Mononuclear cell (primary cell): Measurements from ENCODE around the gene PTGER1. TPM values are rescaled to one million over a fixed set of nuclear protein-coding genes. Genes with fewer than 3 reads are reported as not detected.
"Not testable (repeated sequence)": the region's sequence is repeated elsewhere in the genome, so short reads cannot be mapped to it uniquely, and the experiment has no call there.

ENCODE experiments used
- H3K27me3 ChIP-seq: 2 replicates; pipeline ENCODE4 v1.6.0; 2011; ENCODE audit warnings: low read length, control low read depth; ENCODE audit not compliant: insufficient read depth
- H3K4me1 ChIP-seq: 2 replicates; pipeline ENCODE4 v1.5.1; 2011; ENCODE audit warnings: mild to moderate bottlenecking, low read length, control low read depth; ENCODE audit not compliant: insufficient read depth
- H3K4me3 ChIP-seq: 2 replicates; pipeline ENCODE4 v1.5.1; 2011; ENCODE audit warnings: mild to moderate bottlenecking, low read length, moderate library complexity
- H3K9me3 ChIP-seq: 2 replicates; pipeline ENCODE4 v1.5.1; 2011; ENCODE audit warnings: low read depth, mild to moderate bottlenecking, control low read depth, low read length
- total RNA-seq: library from RNA; depleted of rRNA; stranded (reverse); fragments of >200 nt; gene quantifications from one replicate; pipeline ENCODE4 v1.2.3, GENCODE V29; 2012

Gene PTGER1
- total RNA-seq, 1 donor, result not detected

DNA sequence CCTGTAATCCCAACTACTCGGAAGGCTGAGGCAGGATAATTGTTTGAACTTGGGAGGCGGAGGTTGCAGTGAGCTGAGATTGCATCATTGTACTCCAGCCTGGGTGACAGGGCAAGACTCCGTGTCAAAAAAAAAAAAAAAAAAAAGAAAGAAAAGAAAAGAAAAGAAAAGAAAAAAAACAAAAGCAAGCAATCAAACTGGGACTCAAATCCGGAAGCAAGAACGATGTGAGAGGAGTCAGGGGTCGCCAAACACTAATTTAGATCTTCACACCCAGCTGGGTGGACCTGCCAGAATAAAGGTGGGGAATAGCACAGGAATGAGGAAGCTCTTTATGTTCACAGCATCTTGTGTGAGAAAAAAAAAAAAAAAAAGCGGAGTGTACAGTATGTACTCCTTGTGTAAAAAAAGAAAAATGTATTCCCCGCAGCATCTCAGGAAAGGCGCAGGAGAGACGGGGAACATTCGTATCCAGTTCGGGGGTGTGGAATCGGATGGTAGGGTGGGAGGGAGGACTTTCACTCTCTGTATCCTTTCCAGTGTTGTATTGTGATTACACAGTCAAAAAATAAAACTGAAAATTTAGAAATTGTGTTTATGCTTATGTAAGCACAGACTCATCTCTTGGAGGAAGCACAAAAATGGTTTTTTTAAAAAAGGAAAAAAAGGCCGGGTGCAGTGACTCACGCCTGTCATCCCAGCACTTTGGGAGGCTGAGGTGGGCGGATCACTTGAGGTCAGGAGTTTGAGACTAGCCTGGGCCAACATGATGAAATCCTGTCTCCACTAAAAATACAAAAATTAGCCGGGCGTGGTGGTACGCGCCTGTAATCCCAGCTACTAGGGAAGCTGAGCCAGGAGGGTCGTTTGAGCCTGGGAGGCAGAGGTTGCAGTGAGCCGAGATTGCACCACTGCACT is 35.4 kb upstream of the PTGER1 start:
- Histone ChIP-seq H3K4me1 (peaks cover 64% of the 10 kb centered on the region), H3K9me3 (no peaks in the 10 kb centered on the region), H3K27me3 (no peaks in the 10 kb centered on the region), H3K4me3 (no peak overlapping the region)

DNA sequence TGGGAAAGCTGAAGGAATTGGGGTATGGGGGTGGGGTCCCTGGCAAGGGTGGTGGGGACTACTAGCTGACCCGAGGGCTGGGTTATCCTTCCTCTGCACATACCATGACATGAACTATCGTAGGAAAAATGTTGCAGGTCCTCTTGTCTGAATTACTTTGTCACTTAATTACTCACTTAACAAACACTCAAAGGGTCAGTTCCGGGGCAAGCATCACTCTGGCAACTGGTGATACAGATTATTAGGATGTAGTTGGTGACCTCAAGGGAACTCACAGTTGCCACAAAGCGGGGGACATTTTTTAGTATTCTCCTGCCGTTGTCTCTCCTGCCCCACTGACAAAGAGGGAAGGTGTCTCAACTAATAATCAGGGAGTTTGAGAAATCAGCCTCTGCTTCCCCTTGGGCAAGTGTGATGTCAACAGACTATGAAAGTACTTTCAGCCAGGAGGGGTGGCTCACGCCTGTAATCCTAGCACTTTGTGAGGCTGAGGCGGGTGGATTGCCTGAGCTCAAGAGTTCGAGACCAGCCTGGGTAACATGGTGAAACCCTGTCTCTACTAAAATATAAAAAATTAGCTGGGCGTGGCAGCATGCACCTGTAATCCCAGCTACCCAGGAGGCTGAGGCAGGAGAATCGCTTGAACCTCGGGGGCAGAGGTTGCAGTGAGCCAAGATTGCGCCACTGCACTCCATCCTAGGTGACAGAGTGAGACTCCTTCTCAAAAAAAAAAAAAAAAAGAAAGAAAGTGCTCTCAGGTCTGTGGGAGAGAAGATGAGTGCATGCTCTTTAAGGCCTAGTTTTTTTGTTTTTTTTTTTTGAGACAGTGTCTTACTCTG is 32.8 kb upstream of the PTGER1 start:
- H3K4me3 ChIP-seq, result no peak overlapping the region
- no peaks in the 10 kb centered on the region for H3K9me3 ChIP-seq
- no peaks in the 10 kb centered on the region for H3K27me3 ChIP-seq
- peaks cover 65% of the 10 kb centered on the region for H3K4me1 ChIP-seq

DNA sequence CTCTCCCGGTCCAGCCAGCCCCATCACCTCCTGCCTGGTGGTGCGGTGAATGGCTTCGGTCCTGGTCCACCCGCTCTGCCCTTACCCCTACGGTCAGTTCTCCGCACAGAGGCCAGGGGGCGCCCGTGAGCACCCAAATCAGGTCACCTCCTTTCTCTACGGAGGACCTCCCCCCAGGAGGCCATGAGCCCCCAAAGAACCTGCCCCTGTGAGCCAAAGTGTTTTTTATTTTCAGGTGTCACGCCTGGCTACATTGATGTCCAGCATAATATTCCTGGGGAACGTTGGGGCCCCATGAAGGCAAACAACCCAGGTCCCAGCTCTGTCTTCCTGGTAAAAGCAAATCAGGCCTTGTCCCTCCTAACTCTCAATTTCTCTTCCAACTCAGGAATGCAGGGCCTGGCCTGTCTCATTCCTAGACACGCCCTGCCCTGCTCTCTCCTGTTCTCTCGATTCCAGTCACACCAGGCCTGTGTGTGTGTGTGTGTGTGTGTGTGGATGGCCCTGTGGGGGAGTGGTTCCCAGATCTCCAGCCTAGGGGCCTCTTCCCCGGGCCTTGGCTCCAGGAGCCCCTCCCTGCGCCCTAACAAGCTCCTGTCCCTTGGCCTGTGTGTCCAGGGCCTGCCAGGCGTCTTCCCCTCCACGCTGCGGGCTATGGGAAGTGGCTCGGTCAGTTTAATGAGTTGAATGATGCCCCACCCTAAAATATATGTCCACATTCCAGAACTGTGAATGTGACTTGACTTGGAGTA is 30.5 kb upstream of the PTGER1 start:
- Histone ChIP-seq H3K9me3 (no peaks in the 10 kb centered on the region), H3K4me1 (peaks cover 55% of the 10 kb centered on the region), H3K27me3 (no peaks in the 10 kb centered on the region), H3K4me3 (no peak overlapping the region)

DNA sequence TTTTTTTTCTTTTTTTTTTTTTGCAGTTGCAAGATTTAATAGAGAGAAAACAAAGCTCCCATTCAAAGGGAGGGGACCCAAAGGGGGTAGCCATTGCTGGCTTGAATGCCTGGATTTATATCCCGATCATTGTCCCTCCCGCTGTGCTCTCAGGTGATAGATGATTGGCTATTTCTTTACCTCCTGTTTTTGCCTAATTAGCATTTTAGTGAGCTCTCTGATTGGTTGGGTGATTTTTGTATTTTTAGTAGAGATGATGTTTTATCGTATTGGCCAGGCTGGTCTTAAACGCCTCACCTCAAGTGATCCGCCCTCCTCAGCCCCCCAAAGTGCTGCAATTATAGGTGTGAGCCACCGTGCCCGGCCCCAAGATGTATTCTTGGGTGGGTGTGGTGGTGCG is 29.4 kb upstream of the PTGER1 start:
- not testable (repeated sequence) for H3K27me3 ChIP-seq, H3K9me3 ChIP-seq, H3K4me3 ChIP-seq
- peaks cover 44% of the 10 kb centered on the region for H3K4me1 ChIP-seq

DNA sequence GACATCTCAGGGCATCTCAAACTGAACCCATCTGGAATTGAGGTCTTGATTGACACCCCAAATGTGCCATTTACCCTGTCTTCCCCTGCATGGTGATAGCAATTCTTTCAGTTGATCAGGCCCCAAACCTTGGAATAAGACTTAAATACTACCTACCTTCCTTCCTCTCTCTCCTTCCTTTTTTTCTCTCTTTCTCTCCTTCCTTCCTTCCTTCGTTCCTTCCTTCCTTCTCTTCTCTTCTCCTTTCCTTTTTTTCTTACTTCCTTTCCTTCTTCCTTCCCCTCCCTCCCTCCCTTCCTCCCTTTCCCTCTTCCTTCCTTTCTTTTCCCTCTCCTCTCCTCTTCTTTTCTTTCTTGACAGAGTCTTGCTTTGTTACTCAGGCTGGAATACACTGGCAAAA is 28.1 kb upstream of the PTGER1 start:
- Histone ChIP-seq H3K27me3 (no peaks in the 10 kb centered on the region), H3K9me3 (no peaks in the 10 kb centered on the region), H3K4me1 (peaks cover 31% of the 10 kb centered on the region), H3K4me3 (no peak overlapping the region)

DNA sequence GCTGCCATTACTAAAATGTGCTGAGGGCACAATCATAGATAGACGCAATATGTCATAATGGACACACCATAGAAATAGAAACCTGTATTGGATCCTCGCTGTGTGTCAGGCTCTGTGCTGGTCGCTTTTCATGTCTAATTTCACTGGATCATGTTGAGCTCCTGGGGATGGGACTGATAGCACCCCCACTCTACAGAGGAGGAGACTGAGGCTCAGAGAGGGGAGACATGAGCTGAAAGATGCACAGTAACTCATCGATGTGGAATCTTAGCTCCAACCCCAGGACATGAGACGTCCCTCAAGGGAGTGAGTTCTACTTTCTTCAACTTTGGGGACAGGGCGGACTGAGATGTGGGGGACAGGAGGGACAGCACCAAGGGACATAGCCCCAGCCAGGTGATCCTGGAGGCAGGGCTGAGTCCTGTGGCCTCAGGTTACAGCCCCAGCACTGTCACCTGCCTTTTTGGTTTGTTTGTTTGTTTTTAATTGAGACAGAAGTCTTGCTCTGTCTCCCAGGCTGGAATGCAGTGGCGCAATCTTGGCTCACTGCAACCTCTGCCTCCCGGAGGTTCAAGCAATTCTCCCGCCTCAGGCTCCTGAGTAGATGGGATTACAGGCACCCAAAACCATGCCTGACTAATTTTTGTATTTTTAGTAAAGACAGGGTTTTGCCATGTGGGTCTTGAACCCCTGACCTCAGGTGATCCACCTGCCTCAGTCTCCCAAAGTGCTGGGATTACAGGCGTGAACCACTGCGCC is 27.4 kb upstream of the PTGER1 start:
- H3K27me3 ChIP-seq, result no peaks in the 10 kb centered on the region
- no peak overlapping the region for H3K4me3 ChIP-seq
- no peaks in the 10 kb centered on the region for H3K9me3 ChIP-seq
- peaks cover 26% of the 10 kb centered on the region for H3K4me1 ChIP-seq

DNA sequence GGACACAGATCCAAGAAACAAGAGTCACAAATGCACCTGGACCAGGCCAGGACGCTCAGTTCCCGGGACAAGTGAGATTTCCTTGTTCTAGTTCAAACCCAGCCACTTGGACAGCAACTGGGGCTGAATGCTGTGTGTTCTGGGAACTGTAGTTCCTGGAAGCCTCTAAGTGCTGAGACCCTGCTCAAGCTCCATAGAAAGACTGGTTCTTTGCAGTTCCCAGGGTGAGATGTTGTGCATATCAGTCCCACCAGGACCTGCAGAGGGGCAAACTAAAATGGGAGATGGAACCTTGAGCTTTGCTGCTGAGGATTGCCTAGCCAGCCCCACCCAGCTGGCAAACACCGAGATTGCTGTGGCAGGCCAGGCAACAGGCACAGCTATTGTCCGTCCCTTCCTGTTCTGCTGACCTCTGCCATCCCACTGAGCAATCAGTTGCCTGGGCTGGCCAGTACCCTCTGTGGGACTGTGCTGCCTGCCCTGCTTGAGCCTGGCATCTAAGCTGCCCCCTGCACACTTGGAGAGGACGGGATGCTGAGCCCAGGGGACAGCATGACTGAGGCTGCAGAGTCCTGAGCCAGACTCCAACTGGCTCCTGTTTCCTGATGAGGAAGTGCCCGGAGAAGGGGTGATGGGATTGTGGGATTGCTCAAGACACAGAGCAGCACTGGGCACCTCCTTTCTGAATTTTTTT is 22.2 kb upstream of the PTGER1 start:
- Histone ChIP-seq H3K4me3 (no peak overlapping the region), H3K4me1 (peaks cover 24% of the 10 kb centered on the region), H3K9me3 (no peaks in the 10 kb centered on the region), H3K27me3 (no peaks in the 10 kb centered on the region)

DNA sequence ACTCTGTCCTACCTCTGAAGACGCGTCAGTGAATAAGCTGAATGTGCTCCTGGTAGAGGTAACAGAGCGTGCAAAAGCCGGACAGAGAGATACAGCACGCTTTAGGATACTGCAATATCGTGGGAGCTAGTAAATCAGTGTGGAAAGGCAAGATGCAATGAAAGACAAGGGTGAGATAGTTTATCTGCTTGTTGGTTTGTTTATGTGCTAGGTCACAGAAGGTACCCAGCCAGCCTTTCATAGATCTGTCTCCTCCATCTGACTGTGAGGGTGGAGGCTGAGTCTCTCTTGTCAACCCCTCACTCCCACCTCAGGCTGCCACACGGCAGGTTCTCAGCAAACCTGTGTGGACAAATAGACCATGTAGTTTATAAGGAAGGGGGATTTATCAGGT is 21.7 kb upstream of the PTGER1 start:
- Histone ChIP-seq H3K4me3 (no peak overlapping the region), H3K4me1 (peaks cover 24% of the 10 kb centered on the region), H3K9me3 (no peaks in the 10 kb centered on the region), H3K27me3 (no peaks in the 10 kb centered on the region)

DNA sequence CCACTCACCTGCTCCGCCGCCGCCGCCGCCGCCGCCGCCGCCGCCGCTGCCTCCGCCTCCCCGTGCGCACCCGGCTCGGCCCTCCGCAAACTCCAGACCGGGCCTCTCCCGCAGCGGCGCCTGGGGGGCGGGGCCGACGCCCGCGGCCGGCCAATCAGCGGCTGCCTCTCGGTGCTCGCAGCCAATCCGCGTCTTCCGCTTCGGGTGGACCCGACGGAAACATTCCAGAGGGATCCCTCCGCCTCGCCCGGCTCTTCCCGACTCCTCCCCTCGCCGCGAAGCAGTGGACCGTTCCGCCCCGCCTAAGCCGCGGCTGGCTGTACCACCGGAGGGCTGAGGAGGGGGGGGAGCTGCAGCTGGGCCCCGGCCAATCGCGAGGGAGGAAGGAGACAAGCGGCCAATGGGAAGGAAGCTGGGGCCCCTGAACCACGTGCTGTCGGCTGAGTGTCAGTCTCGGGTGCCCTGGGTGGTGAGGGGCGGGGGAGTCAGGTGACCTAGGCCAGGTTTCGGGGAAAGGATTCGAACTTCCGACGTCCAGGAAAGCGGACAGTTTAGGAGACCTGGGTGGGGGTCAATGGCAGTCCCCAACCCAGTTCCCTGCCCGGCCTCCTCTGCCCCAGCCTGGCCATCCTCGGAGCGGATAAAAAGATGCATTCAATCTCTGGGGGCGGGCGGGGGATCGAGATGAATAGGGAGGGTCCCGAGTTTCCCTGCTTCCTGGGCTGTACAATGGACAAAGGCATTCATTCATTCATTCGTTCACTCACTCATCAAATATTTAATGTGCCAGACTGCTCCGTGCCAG is 21.1 kb upstream of the PTGER1 start, which contains the start of gene GIPC1:
Gene GIPC1, minus strand, starts transcription at position 99 of the 805 bp plus-strand sequence. CDS start 13,151 bp downstream, outside the sequence.
- H3K4me1 ChIP-seq, result peaks cover 24% of the 10 kb centered on the region
- peak within 1 kb of the TSS; percentile 45 for H3K4me3 ChIP-seq
- no peaks in the 10 kb centered on the region for H3K9me3 ChIP-seq
- no peaks in the 10 kb centered on the region for H3K27me3 ChIP-seq

DNA sequence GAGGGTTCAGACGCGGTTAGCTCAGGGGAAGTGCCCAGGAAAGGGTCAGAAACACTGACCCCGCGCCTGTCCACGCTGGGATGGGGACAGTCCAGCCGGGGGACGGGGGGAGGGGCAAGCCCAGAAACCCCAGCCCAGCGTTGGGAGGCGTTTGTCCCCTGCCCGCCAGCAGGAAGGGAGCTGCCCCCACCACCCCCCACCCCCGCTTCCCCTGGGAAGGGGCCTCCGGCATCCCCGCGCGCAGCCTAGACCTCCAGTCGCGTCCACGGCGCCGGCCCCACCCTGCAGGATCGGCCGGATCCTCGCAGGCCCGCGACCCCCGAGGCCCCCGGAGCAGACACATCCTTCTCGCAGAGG is 20.5 kb upstream of the PTGER1 start:
- Histone ChIP-seq H3K4me1 (peaks cover 24% of the 10 kb centered on the region), H3K27me3 (no peaks in the 10 kb centered on the region), H3K9me3 (no peaks in the 10 kb centered on the region), H3K4me3 (peak overlapping the region; percentile 6)

DNA sequence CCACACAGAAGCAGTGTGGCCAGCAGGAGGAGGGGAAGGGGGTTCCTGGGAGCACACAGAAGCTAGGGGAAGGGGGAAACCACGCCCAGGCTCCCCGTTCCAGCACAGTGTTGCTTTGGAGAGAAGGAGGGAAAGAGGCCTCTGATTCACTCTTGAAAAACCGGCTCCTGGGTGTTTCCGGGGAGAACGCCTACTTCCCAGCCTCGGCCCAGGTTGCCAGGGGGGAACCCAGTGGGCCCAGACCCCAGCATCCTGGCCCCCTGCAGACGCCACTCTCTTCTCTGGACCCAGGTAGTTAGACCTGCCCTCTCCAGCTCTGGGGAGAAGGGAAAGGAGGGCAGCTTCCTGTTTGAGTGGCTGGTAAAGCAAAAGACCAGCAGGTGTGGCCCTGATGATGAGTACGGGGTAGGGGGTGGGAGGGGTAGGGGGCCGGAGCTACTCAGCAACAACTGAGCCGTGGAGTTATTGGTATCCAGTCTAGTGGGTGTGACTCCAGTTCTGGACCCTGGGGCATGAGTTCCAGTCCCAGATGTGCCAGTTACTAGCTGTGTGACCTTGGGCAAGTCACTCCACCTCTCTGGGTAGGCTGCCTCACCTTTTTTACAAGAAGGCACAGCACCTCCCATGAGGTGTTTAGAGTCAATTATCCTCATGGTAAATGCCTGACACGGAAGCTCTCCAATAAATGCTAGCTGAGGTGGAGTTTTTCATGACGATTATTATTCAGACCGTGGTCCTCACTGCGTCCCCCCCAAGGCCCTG is 19.9 kb upstream of the PTGER1 start:
- Histone ChIP-seq H3K4me3 (peak overlapping the region; percentile 6), H3K9me3 (no peaks in the 10 kb centered on the region), H3K27me3 (no peaks in the 10 kb centered on the region), H3K4me1 (peaks cover 24% of the 10 kb centered on the region)

DNA sequence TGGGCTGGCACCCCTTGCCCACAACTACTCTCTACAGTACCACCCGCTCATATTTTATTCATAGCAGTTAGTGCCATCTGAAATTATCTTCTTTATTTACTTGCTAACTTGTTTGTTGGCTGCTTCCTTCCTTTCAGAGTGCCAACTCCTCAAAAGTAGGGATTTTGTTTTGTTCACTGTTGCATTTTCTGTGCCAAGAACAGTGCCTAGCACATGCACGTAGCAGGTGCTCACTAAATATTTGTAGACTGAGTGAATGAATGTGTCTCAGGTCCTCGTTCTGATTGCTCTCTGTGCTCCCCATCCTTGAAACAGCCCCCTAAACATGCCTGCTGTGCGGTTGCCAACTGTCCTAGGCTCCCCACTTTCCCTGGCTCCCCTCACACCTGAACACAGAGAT is 19.3 kb upstream of the PTGER1 start:
- H3K9me3 ChIP-seq, result no peaks in the 10 kb centered on the region
- H3K4me1 ChIP-seq, result peaks cover 24% of the 10 kb centered on the region
- no peaks in the 10 kb centered on the region for H3K27me3 ChIP-seq
- no peak overlapping the region for H3K4me3 ChIP-seq
